Loucy (cell line): ENCODE measurements around the gene SLC45A3.

Source experiments
- H2AFZ ChIP-seq: fragments of 200-600 bp; sonication (generic); 2 replicates; pipeline ENCODE4 v1.6.0; 2016; ENCODE audit warnings: antibody characterized with exemption, mild to moderate bottlenecking, low read length, moderate library complexity
- H3F3A ChIP-seq: fragments of 200-600 bp; 2 replicates; pipeline ENCODE4 v1.6.0; 2016; ENCODE audit warnings: antibody characterized with exemption, low read depth, mild to moderate bottlenecking
- H3K27me3 ChIP-seq: fragments of 200-600 bp; sonication (generic); 2 replicates; pipeline ENCODE4 v1.6.1; 2014; ENCODE audit warnings: low read length, mild to moderate bottlenecking; ENCODE audit not compliant: insufficient read depth, poor library complexity, severe bottlenecking
- H3K36me3 ChIP-seq: fragments of 200-600 bp; sonication (generic); 2 replicates; pipeline ENCODE4 v1.6.1; 2016; ENCODE audit warnings: low read length; ENCODE audit not compliant: insufficient read depth
- H3K4me1 ChIP-seq: fragments of 200-600 bp; sonication (generic); 2 replicates; pipeline ENCODE4 v1.5.1; 2014; ENCODE audit warnings: low read length, mild to moderate bottlenecking; ENCODE audit not compliant: insufficient read depth, poor library complexity, severe bottlenecking
- H3K4me2 ChIP-seq: fragments of 200-600 bp; sonication (generic); 2 replicates; pipeline ENCODE4 v1.6.0; 2014; ENCODE audit warnings: antibody characterized with exemption, low read length, low read depth, mild to moderate bottlenecking; ENCODE audit not compliant: poor library complexity, severe bottlenecking
- H3K4me3 ChIP-seq: fragments of 200-600 bp; sonication (generic); 2 replicates; pipeline ENCODE4 v1.5.1; 2014; ENCODE audit warnings: low read length, mild to moderate bottlenecking, mixed read lengths; ENCODE audit not compliant: poor library complexity, severe bottlenecking
- H3K79me2 ChIP-seq: fragments of 200-600 bp; sonication (generic); 2 replicates; pipeline ENCODE4 v1.6.1; 2014; ENCODE audit warnings: low read length; ENCODE audit not compliant: insufficient read depth
- H3K9ac ChIP-seq: fragments of 200-600 bp; sonication (generic); 2 replicates; pipeline ENCODE4 v1.6.0; 2014; ENCODE audit warnings: mild to moderate bottlenecking, low read depth, low read length, moderate library complexity; ENCODE audit not compliant: poor library complexity, severe bottlenecking
- H3K9me2 ChIP-seq: fragments of 200-600 bp; sonication (generic); replicated peaks from 2 replicates; pipeline ENCODE4 v1.6.1; 2016; ENCODE audit warnings: low read depth, low read length, mixed read lengths
- H3K9me3 ChIP-seq: fragments of 200-600 bp; sonication (generic); 2 replicates; pipeline ENCODE4 v1.6.1; 2014; ENCODE audit warnings: mild to moderate bottlenecking, antibody characterized with exemption, low read length, low read depth; ENCODE audit not compliant: insufficient read depth
- H4K20me1 ChIP-seq: fragments of 200-600 bp; sonication (generic); 2 replicates; pipeline ENCODE4 v1.6.0; 2014; ENCODE audit warnings: antibody characterized with exemption, low read length, mild to moderate bottlenecking; ENCODE audit not compliant: insufficient read depth, poor library complexity, severe bottlenecking
- EZH2phosphoT487 ChIP-seq: fragments of 200-600 bp; IDR thresholded peaks from 2 replicates; pipeline ENCODE4 v1.6.1; 2018; ENCODE audit warnings: antibody characterized with exemption, mild to moderate bottlenecking, moderate library complexity, borderline replicate concordance
- TF ChIP-seq, protein P1 (sequence below): fragments of 200-600 bp; sonication (generic); conservative IDR thresholded peaks from 2 replicates; pipeline ENCODE4 v1.5.1; 2014; ENCODE audit warnings: mild to moderate bottlenecking, antibody characterized with exemption, low read length

The SLC45A3 gene

GRCh38 chr1:205676597-205676996 is 3.7 kb downstream of the SLC45A3 start:
- TF ChIP-seq EZH2phosphoT487: no peak
- TF ChIP-seq, protein P1, sequence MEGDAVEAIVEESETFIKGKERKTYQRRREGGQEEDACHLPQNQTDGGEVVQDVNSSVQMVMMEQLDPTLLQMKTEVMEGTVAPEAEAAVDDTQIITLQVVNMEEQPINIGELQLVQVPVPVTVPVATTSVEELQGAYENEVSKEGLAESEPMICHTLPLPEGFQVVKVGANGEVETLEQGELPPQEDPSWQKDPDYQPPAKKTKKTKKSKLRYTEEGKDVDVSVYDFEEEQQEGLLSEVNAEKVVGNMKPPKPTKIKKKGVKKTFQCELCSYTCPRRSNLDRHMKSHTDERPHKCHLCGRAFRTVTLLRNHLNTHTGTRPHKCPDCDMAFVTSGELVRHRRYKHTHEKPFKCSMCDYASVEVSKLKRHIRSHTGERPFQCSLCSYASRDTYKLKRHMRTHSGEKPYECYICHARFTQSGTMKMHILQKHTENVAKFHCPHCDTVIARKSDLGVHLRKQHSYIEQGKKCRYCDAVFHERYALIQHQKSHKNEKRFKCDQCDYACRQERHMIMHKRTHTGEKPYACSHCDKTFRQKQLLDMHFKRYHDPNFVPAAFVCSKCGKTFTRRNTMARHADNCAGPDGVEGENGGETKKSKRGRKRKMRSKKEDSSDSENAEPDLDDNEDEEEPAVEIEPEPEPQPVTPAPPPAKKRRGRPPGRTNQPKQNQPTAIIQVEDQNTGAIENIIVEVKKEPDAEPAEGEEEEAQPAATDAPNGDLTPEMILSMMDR: no peak
- Histone ChIP-seq H3K27me3 (no peaks in the 10 kb centered on the region), H4K20me1 (peaks cover 4% of the 10 kb centered on the region), H3K9me3 (no peaks in the 10 kb centered on the region), H2AFZ (no peak overlapping the region), H3K4me1 (peaks cover 58% of the 10 kb centered on the region), H3K9ac (peak overlapping the region; percentile 61), H3K79me2 (peaks cover 62% of the 10 kb centered on the region), H3K36me3 (no peaks in the 10 kb centered on the region), H3F3A (0 out of 2 replicates have a peak, but pooled peaks cover 2% of the 10 kb centered on the region), H3K9me2 (no peaks in the 10 kb centered on the region), H3K4me2 (peak overlapping the region; percentile 98), H3K4me3 (peak overlapping the region; percentile 76)

GRCh38 chr1:205676002-205676401 is 4.3 kb downstream of the SLC45A3 start:
- peaks cover 4% of the 10 kb centered on the region for H4K20me1 ChIP-seq
- H3K4me3 ChIP-seq: no peak overlapping the region
- no peaks in the 10 kb centered on the region for H3K9me3 ChIP-seq
- H3K9me2 ChIP-seq: no peaks in the 10 kb centered on the region
- no peaks in the 10 kb centered on the region for H3K36me3 ChIP-seq
- no peak overlapping the region for H3K9ac ChIP-seq
- peaks cover 52% of the 10 kb centered on the region for H3K4me1 ChIP-seq
- TF ChIP-seq, protein P1: no peak
- no peak for TF ChIP-seq EZH2phosphoT487
- H3K27me3 ChIP-seq: no peaks in the 10 kb centered on the region
- 0 out of 2 replicates have a peak, but pooled peaks cover 2% of the 10 kb centered on the region for H3F3A ChIP-seq
- H2AFZ ChIP-seq: no peak overlapping the region
- peaks cover 66% of the 10 kb centered on the region for H3K79me2 ChIP-seq
- peak overlapping the region; percentile 98 for H3K4me2 ChIP-seq

GRCh38 chr1:205675247-205675646 is 5.1 kb downstream of the SLC45A3 start:
- H3F3A ChIP-seq: no peaks in the 10 kb centered on the region
- no peaks in the 10 kb centered on the region for H3K9me3 ChIP-seq
- H3K4me1 ChIP-seq: peaks cover 46% of the 10 kb centered on the region
- no peak overlapping the region for H3K4me3 ChIP-seq
- no peaks in the 10 kb centered on the region for H3K27me3 ChIP-seq
- H3K9me2 ChIP-seq: no peaks in the 10 kb centered on the region
- no peak for TF ChIP-seq EZH2phosphoT487
- TF ChIP-seq, protein P1: no peak
- H3K79me2 ChIP-seq: peaks cover 74% of the 10 kb centered on the region
- H3K9ac ChIP-seq: peak overlapping the region; percentile 34
- no peaks in the 10 kb centered on the region for H3K36me3 ChIP-seq
- peaks cover 4% of the 10 kb centered on the region for H4K20me1 ChIP-seq
- peak overlapping the region; percentile 98 for H3K4me2 ChIP-seq
- no peak overlapping the region for H2AFZ ChIP-seq
